Fibroblast of skin of abdomen (primary cell): ENCODE results near the gene DDAH2.
"Not testable (repeated sequence)": the region's sequence is repeated elsewhere in the genome, so short reads cannot be mapped to it uniquely, and the experiment has no call there.

ENCODE experiments used
- DNase-seq: peaks from one replicate; pipeline ENCODE4 v3.0.0-alpha.2; 2013

DDAH2 gene

GRCh38 chr6:31712296-31712695 lies 16.8 kb downstream of the DDAH2 start:
- no peak for DNase-seq

- DNase-seq, result no peak
Observed at GRCh38 chr6:31711233-31711632, 17.9 kb downstream of the DDAH2 start.

GRCh38 chr6:31710523-31711219 lies 18.4 kb downstream of the DDAH2 start:
- DNase-seq, result no peak

- DNase-seq, result not testable (repeated sequence)
Observed at GRCh38 chr6:31709157-31709556, 19.9 kb downstream of the DDAH2 start.

GRCh38 chr6:31708224-31708623 lies 20.9 kb downstream of the DDAH2 start:
- DNase-seq, result no peak

GRCh38 chr6:31707701-31708100 lies 21.4 kb downstream of the DDAH2 start:
- no peak for DNase-seq

- DNase-seq, result no peak
Observed at GRCh38 chr6:31706599-31706998, 22.5 kb downstream of the DDAH2 start, which contains the start of gene LY6G6F. TSS of gene LY6G6F (plus strand) at chr6:31706866. CDS start at chr6:31706907, 41 bp downstream.

- DNase-seq, result no peak
Observed at GRCh38 chr6:31705931-31706330, 23.2 kb downstream of the DDAH2 start.

GRCh38 chr6:31702819-31703716 lies 26.0 kb downstream of the DDAH2 start, which contains the start of gene ABHD16A:
TSS of gene ABHD16A (minus strand) at chr6:31703324. CDS start at chr6:31703281, 43 bp downstream.
- DNase-seq, result peak; percentile 99

- DNase-seq, result no peak
Observed at GRCh38 chr6:31702405-31702818, 26.7 kb downstream of the DDAH2 start.

- DNase-seq, result no peak
Observed at GRCh38 chr6:31701666-31702404, 27.3 kb downstream of the DDAH2 start.

GRCh38 chr6:31700740-31701401 lies 28.2 kb downstream of the DDAH2 start:
- DNase-seq, result no peak

- no peak for DNase-seq
Observed at GRCh38 chr6:31697555-31697954, 31.5 kb downstream of the DDAH2 start.

GRCh38 chr6:31693535-31693934 lies 35.6 kb downstream of the DDAH2 start:
- no peak for DNase-seq

GRCh38 chr6:31692886-31693285 lies 36.2 kb downstream of the DDAH2 start:
- no peak for DNase-seq

- DNase-seq, result no peak
Observed at GRCh38 chr6:31692353-31692752, 36.7 kb downstream of the DDAH2 start.

- no peak for DNase-seq
Observed at GRCh38 chr6:31691564-31692108, 37.5 kb downstream of the DDAH2 start.

GRCh38 chr6:31691078-31691463 lies 38.0 kb downstream of the DDAH2 start:
- DNase-seq, result no peak

GRCh38 chr6:31690231-31691077 lies 38.6 kb downstream of the DDAH2 start:
- DNase-seq, result no peak

GRCh38 chr6:31689249-31690110 lies 39.6 kb downstream of the DDAH2 start:
- DNase-seq, result no peak
